Smooth muscle cell (in vitro differentiated cells): ENCODE data around the gene KNCN. TPM values are rescaled to one million over a fixed set of nuclear protein-coding genes. Genes with fewer than 3 reads are reported as not detected.

Source experiments
- DNase-seq: peaks from one replicate; lab custom pipeline; 2025; ENCODE audit not compliant: unreplicated experiment; lab: John Stamatoyannopoulos, UW
- H2AFZ ChIP-seq: fragments of 200-600 bp; sonication (generic); 2 replicates; pipeline ENCODE4 v1.6.0; 2016; ENCODE audit warnings: antibody characterized with exemption, low read depth, mild to moderate bottlenecking
- H3F3A ChIP-seq: fragments of 200-600 bp; sonication (generic); 2 replicates; pipeline ENCODE4 v1.6.0; 2017; ENCODE audit warnings: antibody characterized with exemption, low read depth
- H3K27ac ChIP-seq: fragments of 200-600 bp; sonication (generic); 2 replicates; pipeline ENCODE4 v1.5.1; 2016; ENCODE audit warnings: low read depth, mild to moderate bottlenecking
- H3K27me3 ChIP-seq: fragments of 200-600 bp; sonication (generic); 2 replicates; pipeline ENCODE4 v1.6.1; 2016; ENCODE audit warnings: low read depth, mild to moderate bottlenecking
- H3K36me3 ChIP-seq: fragments of 200-600 bp; sonication (generic); 2 replicates; pipeline ENCODE4 v1.5.1; 2016; ENCODE audit warnings: low read depth
- H3K4me1 ChIP-seq: fragments of 200-600 bp; sonication (generic); 2 replicates; pipeline ENCODE4 v1.5.1; 2016; ENCODE audit warnings: low read depth
- H3K4me2 ChIP-seq: fragments of 200-600 bp; sonication (generic); 2 replicates; pipeline ENCODE4 v1.6.0; 2016; ENCODE audit warnings: mild to moderate bottlenecking
- H3K4me3 ChIP-seq: fragments of 200-600 bp; sonication (generic); 2 replicates; pipeline ENCODE4 v1.5.1; 2016; ENCODE audit warnings: mild to moderate bottlenecking
- H3K79me2 ChIP-seq: fragments of 200-600 bp; sonication (generic); 2 replicates; pipeline ENCODE4 v1.6.0; 2016; ENCODE audit warnings: low read depth, mild to moderate bottlenecking
- H3K9ac ChIP-seq: fragments of 200-600 bp; sonication (generic); 2 replicates; pipeline ENCODE4 v1.6.0; 2016; ENCODE audit warnings: low read depth
- H3K9me3 ChIP-seq: fragments of 200-600 bp; sonication (generic); replicated peaks from 2 replicates; pipeline ENCODE4 v1.5.1; 2016; ENCODE audit warnings: low read depth
- H4K20me1 ChIP-seq: fragments of 200-600 bp; sonication (generic); 2 replicates; pipeline ENCODE4 v1.6.0; 2016; ENCODE audit warnings: low read depth
- WGBS: methylation state at CpG from one replicate; pipeline ENCODE4 v1.1.7; 2016; ENCODE audit warnings: low lambda C conversion rate; 5-methylcytosine and 5-hydroxymethylcytosine counted together
- polyA plus RNA-seq: library from polyadenylated mRNA; unstranded; fragments of >200 nt; fragmentation: Nextera tagmentation; extraction: Ambion mirVana; gene quantifications from 2 replicates; pipeline ENCODE4 v1.2.1, GENCODE V29; 2016
- total RNA-seq: library from RNA; depleted of rRNA; stranded (reverse); fragments of >200 nt; gene quantifications from 2 replicates; pipeline ENCODE4 v1.2.3, GENCODE V29; 2014
- TF ChIP-seq, protein P1 (sequence below): fragments of 200-600 bp; sonication (generic); IDR thresholded peaks from 2 replicates; pipeline ENCODE4 v1.5.1; 2017; ENCODE audit warnings: borderline replicate concordance, mild to moderate bottlenecking, antibody characterized with exemption; ENCODE audit not compliant: insufficient read depth, poor library complexity, severe bottlenecking

The KNCN gene
- total and polyA plus RNA-seq, 2 experiments from 2014 or later, result not detected

DNA sequence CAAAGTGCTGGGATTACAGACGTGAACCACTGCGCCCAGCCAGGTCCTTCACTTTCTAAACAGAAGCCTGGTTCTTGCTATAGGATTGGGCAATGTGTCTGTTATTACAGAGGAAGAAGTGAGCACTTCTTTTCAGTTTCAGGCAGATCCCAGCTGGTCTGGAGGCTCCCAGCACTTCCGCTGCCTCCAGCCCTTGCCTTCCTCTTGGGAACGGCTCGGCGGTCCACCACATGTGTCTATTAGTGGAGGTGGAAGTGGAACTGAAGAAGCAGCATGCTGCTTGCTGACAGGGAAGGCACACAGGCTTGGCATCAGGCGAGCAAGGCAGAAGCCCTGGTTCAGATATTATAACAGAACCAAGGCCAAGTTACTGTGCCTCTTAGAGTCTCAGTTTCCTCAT, 35.6 kb upstream of the KNCN start:
- Histone ChIP-seq H3K9me3 (no peaks in the 10 kb centered on the region), H2AFZ (no peak overlapping the region), H3F3A (no peaks in the 10 kb centered on the region), H3K79me2 (no peaks in the 10 kb centered on the region), H4K20me1 (no peaks in the 10 kb centered on the region), H3K4me2 (no peak overlapping the region), H3K4me3 (no peak overlapping the region), H3K27me3 (no peaks in the 10 kb centered on the region), H3K36me3 (no peaks in the 10 kb centered on the region), H3K9ac (no peak overlapping the region), H3K27ac (no peak overlapping the region), H3K4me1 (no peaks in the 10 kb centered on the region)
- 98% methylated on average over 7 of the region's 7 CpGs for WGBS
- no peak for DNase-seq
- TF ChIP-seq, protein P1, sequence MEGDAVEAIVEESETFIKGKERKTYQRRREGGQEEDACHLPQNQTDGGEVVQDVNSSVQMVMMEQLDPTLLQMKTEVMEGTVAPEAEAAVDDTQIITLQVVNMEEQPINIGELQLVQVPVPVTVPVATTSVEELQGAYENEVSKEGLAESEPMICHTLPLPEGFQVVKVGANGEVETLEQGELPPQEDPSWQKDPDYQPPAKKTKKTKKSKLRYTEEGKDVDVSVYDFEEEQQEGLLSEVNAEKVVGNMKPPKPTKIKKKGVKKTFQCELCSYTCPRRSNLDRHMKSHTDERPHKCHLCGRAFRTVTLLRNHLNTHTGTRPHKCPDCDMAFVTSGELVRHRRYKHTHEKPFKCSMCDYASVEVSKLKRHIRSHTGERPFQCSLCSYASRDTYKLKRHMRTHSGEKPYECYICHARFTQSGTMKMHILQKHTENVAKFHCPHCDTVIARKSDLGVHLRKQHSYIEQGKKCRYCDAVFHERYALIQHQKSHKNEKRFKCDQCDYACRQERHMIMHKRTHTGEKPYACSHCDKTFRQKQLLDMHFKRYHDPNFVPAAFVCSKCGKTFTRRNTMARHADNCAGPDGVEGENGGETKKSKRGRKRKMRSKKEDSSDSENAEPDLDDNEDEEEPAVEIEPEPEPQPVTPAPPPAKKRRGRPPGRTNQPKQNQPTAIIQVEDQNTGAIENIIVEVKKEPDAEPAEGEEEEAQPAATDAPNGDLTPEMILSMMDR, result no peak

DNA sequence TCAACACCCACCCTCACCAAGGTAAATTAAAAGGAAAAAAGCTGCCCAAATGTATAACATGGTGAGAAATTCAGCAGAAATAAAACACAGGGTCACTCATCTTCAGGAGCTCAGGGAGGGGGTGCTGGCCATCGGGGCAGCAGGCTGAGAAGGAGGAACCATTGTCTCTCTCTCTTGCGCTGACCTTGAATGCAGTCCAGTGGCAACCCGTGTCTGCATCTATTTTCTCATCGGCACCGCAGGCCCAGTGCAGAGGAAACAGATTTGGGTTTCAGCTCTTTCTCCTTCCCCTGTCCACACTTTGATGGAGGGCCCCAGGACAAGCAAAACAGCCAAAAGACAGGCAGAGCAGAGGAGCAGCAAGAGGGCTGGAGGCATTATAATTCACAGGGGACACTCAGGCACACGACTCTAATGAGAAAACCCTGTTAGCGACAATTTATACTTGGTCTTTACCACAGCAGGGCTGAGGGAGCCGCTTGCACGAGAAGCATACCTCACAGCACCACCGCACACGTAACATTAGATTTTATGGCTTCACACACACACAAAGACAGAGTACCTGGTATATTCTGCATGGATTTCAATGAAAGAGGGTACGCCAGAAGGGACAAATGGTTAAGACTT, 34.0 kb upstream of the KNCN start:
- Histone ChIP-seq H3K4me3 (no peak overlapping the region), H3K9me3 (no peaks in the 10 kb centered on the region), H3K4me1 (no peaks in the 10 kb centered on the region), H2AFZ (no peak overlapping the region), H3F3A (no peaks in the 10 kb centered on the region), H3K9ac (no peak overlapping the region), H3K27me3 (no peaks in the 10 kb centered on the region), H3K36me3 (no peaks in the 10 kb centered on the region), H3K79me2 (no peaks in the 10 kb centered on the region), H4K20me1 (no peaks in the 10 kb centered on the region), H3K4me2 (no peak overlapping the region), H3K27ac (no peak overlapping the region)
- no peak for DNase-seq
- TF ChIP-seq, protein P1, result no peak
- WGBS, result 95% methylated on average over 12 of the region's 12 CpGs

DNA sequence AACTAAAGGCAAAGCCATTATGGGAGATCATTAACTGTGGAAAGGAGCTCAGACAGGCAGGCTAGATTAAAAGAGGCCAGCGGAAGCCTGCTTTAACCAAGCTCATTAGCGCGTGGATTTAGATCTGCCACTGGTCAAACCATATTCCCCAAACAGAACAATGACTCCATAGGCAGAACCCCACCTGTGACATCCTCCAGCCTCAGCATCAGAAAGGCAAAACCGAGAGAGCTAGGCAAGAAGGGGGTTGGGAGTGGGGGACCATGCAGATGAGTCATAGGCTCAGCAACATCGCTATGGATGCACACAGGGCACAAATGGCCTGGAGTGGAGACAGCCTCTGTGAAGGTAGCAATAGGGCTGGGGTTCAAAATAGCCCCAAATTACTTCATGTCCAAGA, 32.0 kb upstream of the KNCN start:
- Histone ChIP-seq H3F3A (no peaks in the 10 kb centered on the region), H4K20me1 (no peaks in the 10 kb centered on the region), H3K36me3 (peaks cover 9% of the 10 kb centered on the region), H3K4me3 (no peak overlapping the region), H3K79me2 (no peaks in the 10 kb centered on the region), H3K4me2 (no peak overlapping the region), H3K9me3 (no peaks in the 10 kb centered on the region), H3K27ac (no peak overlapping the region), H3K9ac (no peak overlapping the region), H2AFZ (no peak overlapping the region), H3K27me3 (no peaks in the 10 kb centered on the region), H3K4me1 (no peaks in the 10 kb centered on the region)
- no peak for DNase-seq
- TF ChIP-seq, protein P1, result no peak
- WGBS, result 80% methylated on average over 5 of the region's 5 CpGs

DNA sequence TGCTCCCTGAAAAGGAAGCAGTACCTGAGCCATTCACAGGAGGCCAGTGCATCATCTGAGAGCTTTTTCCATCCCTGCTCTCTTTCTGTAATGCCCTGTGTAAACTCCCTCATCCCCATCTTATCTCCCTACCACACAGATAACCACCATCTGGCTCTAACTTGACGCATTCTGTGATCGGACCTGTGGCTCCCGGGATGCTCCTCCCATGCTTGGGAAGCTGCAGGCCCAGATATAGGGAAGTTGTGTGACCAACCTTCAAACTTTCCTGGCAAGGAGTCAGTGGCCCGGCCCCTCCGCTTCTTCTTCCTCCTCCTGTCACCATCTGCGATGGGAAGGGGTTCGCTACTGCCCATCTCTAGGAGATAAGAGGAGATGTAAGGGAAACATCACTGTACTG, 31.5 kb upstream of the KNCN start:
- Histone ChIP-seq H3K9ac (no peak overlapping the region), H3K27me3 (no peaks in the 10 kb centered on the region), H3K4me2 (no peak overlapping the region), H4K20me1 (no peaks in the 10 kb centered on the region), H2AFZ (no peak overlapping the region), H3K9me3 (no peaks in the 10 kb centered on the region), H3F3A (no peaks in the 10 kb centered on the region), H3K27ac (no peak overlapping the region), H3K36me3 (peaks cover 9% of the 10 kb centered on the region), H3K4me3 (no peak overlapping the region), H3K4me1 (no peaks in the 10 kb centered on the region), H3K79me2 (no peaks in the 10 kb centered on the region)
- DNase-seq, result no peak
- 81% methylated on average over 7 of the region's 7 CpGs for WGBS
- TF ChIP-seq, protein P1, result no peak
